PC-9 (cell line): ENCODE results near the gene PHYKPL. TPM values are rescaled to one million over a fixed set of nuclear protein-coding genes. Genes with fewer than 3 reads are reported as not detected.

Experiments
- BruUV-seq: library from RNA; stranded (reverse); fragments of 400-500 nt; replicated peaks from 2 replicates; lab custom pipeline; 2021; lab: Mats Ljungman, UMichigan
- CTCF ChIA-PET: fragments of 300-600 bp; sonication (Branson Sonifier 250); formaldehyde crosslinking; loops from one replicate; lab custom pipeline; 2022; ENCODE audit warnings: antibody characterized with exemption; lab: Charles Lee
- POLR2A ChIA-PET: fragments of 300-600 bp; sonication (Branson Sonifier 250); formaldehyde crosslinking; loops from one replicate; lab custom pipeline; 2022; ENCODE audit warnings: antibody characterized with exemption; ENCODE audit not compliant: unreplicated experiment; lab: Charles Lee
- DNase-seq, 2 experiments: peaks; one replicate each; pipeline versions ENCODE4 v3.0.0 to v3.0.0-alpha.2; 2015 to 2022; ENCODE audit warnings: mixed read lengths in 1 of 2
- H2AFZ ChIP-seq: fragments of 200-600 bp; sonication (generic); 2 replicates; pipeline ENCODE4 v1.8.1; 2017; ENCODE audit warnings: antibody characterized with exemption
- H3F3A ChIP-seq: fragments of 200-600 bp; sonication (generic); 2 replicates; pipeline ENCODE4 v1.8.1; 2017; ENCODE audit warnings: antibody characterized with exemption, mild to moderate bottlenecking, low read depth; ENCODE audit not compliant: insufficient read depth
- H3K27ac ChIP-seq: fragments of 200-600 bp; sonication (generic); 2 replicates; pipeline ENCODE4 v1.6.1; 2016; ENCODE audit warnings: mixed run types
- H3K27me3 ChIP-seq: fragments of 200-600 bp; sonication (generic); 2 replicates; pipeline ENCODE4 v1.6.1; 2016; ENCODE audit warnings: low read depth, mixed run types; ENCODE audit not compliant: insufficient read depth
- H3K36me3 ChIP-seq: fragments of 200-600 bp; sonication (generic); 2 replicates; pipeline ENCODE4 v1.6.1; 2016; ENCODE audit warnings: low read depth, mixed run types
- H3K4me1 ChIP-seq: fragments of 200-600 bp; sonication (generic); replicated peaks from 2 replicates; pipeline ENCODE4 v1.6.1; 2016; ENCODE audit warnings: mixed run types; ENCODE audit not compliant: insufficient read depth
- H3K4me2 ChIP-seq: fragments of 200-600 bp; sonication (generic); 2 replicates; pipeline ENCODE4 v1.6.1; 2017; ENCODE audit warnings: mixed run types
- H3K4me3 ChIP-seq: fragments of 200-600 bp; sonication (generic); 2 replicates; pipeline ENCODE4 v1.6.1; 2016; ENCODE audit warnings: mixed run types
- H3K79me2 ChIP-seq: fragments of 200-600 bp; sonication (generic); 2 replicates; pipeline ENCODE4 v1.6.1; 2017; ENCODE audit warnings: low read depth, mixed run types
- H3K9me2 ChIP-seq: fragments of 200-600 bp; sonication (generic); 2 replicates; pipeline ENCODE4 v1.8.1; 2017; ENCODE audit warnings: mild to moderate bottlenecking; ENCODE audit not compliant: insufficient read depth
- H3K9me3 ChIP-seq: fragments of 200-600 bp; sonication (generic); 2 replicates; pipeline ENCODE4 v1.8.1; 2016; ENCODE audit warnings: low read depth; ENCODE audit not compliant: insufficient read depth
- H4K20me1 ChIP-seq: fragments of 200-600 bp; sonication (generic); 2 replicates; pipeline ENCODE4 v1.8.1; 2017; ENCODE audit not compliant: insufficient read depth
- EZH2 ChIP-seq: fragments of 200-600 bp; sonication (generic); IDR thresholded peaks from 2 replicates; pipeline ENCODE4 v1.8.0; 2017; ENCODE audit warnings: antibody characterized with exemption, low read depth
- intact Hi-C: fragments of 100-400 bp; cut with micrococcal nuclease; formaldehyde crosslinking; loops from one replicate; pipeline ENCODE4 v1.10.0; 2022; ENCODE audit not compliant: unreplicated experiment
- total RNA-seq: library from RNA; stranded (reverse); gene quantifications from 2 replicates; pipeline ENCODE4 v1.2.3, GENCODE V29; 2021
- TF ChIP-seq, protein P1 (sequence below): fragments of 200-600 bp; sonication (generic); conservative IDR thresholded peaks from 2 replicates; pipeline ENCODE4 v1.6.1; 2017; ENCODE audit warnings: mixed run types, antibody characterized with exemption, mild to moderate bottlenecking, moderate library complexity

The PHYKPL gene
- total RNA-seq, 1 experiment from 2014 or later = 73.7 TPM

DNA sequence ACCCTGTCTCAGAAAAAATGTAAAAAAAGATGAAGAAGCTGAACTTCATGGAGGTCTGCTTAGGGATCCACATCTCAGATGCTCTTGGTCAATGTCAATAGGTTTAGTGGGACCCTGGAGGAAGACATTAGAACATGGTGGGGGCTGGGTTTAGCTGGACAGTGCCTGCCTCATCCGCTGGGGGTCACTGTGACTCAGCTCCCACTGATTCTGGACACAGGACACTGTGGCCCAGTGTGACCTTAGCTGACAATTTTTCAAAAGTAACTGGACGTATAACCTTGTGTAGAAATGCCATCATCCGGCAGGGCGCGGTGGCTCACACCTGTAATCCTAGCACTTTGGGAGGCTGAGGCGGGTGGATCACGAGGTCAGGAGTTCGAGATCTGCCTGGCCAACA, 35.6 kb downstream of the PHYKPL start:
- BruUV-seq = no TSS peak
- H3K4me1 ChIP-seq = peaks cover 10% of the 10 kb centered on the region
- peaks cover 17% of the 10 kb centered on the region for H3K27me3 ChIP-seq
- TF ChIP-seq, protein P1, sequence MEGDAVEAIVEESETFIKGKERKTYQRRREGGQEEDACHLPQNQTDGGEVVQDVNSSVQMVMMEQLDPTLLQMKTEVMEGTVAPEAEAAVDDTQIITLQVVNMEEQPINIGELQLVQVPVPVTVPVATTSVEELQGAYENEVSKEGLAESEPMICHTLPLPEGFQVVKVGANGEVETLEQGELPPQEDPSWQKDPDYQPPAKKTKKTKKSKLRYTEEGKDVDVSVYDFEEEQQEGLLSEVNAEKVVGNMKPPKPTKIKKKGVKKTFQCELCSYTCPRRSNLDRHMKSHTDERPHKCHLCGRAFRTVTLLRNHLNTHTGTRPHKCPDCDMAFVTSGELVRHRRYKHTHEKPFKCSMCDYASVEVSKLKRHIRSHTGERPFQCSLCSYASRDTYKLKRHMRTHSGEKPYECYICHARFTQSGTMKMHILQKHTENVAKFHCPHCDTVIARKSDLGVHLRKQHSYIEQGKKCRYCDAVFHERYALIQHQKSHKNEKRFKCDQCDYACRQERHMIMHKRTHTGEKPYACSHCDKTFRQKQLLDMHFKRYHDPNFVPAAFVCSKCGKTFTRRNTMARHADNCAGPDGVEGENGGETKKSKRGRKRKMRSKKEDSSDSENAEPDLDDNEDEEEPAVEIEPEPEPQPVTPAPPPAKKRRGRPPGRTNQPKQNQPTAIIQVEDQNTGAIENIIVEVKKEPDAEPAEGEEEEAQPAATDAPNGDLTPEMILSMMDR = peak; percentile 55; the same call in 1 of the 2 replicates
- TF ChIP-seq EZH2 = no peak
- no peaks in the 10 kb centered on the region for H3K36me3 ChIP-seq
- peaks cover 12% of the 10 kb centered on the region; the same call in 1 of the 2 replicates for H3F3A ChIP-seq
- no peaks in the 10 kb centered on the region for H3K9me2 ChIP-seq
- no peak overlapping the region for H3K4me2 ChIP-seq
- no peak overlapping the region for H2AFZ ChIP-seq
- ChIA-PET CTCF (no interaction called here), POLR2A (no interaction called here)
- DNase-seq = no peak
- no peaks in the 10 kb centered on the region for H3K9me3 ChIP-seq
- H3K27ac ChIP-seq = no peak overlapping the region
- H3K79me2 ChIP-seq = no peaks in the 10 kb centered on the region
- no peak overlapping the region for H3K4me3 ChIP-seq
- intact Hi-C loops = no loop called here
- no peaks in the 10 kb centered on the region for H4K20me1 ChIP-seq

DNA sequence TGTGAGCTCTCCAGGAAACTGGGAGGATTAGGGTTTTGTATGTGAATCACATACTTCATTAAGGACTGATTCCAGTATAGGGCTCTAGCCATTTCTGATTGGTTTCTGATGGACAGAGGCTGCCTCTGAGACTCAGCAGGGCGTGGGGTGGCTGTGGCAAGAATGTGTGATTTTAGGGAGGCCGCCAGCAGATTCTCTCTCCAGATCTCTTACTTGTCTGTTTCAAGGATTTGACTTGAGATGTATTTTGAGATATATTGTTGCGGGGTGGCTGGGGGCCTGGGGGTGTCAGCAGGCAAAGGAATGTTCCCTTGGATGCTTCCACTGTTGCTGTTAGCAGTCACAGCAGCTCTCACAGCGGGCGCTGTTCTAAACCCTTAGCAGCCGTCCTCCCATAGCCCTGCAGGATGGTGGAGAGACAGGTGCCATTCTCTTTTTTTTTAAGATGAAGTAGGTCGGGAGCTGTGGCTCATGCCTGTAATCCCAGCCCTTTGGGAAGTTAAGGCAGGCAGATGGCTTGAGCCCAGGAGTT, 36.3 kb downstream of the PHYKPL start:
- TF ChIP-seq, protein P1 = no peak
- no peak for TF ChIP-seq EZH2
- no peaks in the 10 kb centered on the region for H3K9me2 ChIP-seq
- no peak overlapping the region for H3K4me3 ChIP-seq
- CTCF ChIA-PET = no interaction called here
- H2AFZ ChIP-seq = no peak overlapping the region
- no peak overlapping the region for H3K4me2 ChIP-seq
- no peaks in the 10 kb centered on the region for H3K79me2 ChIP-seq
- POLR2A ChIA-PET = no interaction called here
- H3F3A ChIP-seq = peaks cover 9% of the 10 kb centered on the region; the same call in 1 of the 2 replicates
- intact Hi-C loops = no loop called here
- peaks cover 17% of the 10 kb centered on the region for H3K27me3 ChIP-seq
- no TSS peak for BruUV-seq
- DNase-seq = no peak
- no peak overlapping the region for H3K27ac ChIP-seq
- no peaks in the 10 kb centered on the region for H3K9me3 ChIP-seq
- H3K36me3 ChIP-seq = no peaks in the 10 kb centered on the region
- H3K4me1 ChIP-seq = peaks cover 6% of the 10 kb centered on the region; the same call in 1 of the 2 replicates
- no peaks in the 10 kb centered on the region for H4K20me1 ChIP-seq

DNA sequence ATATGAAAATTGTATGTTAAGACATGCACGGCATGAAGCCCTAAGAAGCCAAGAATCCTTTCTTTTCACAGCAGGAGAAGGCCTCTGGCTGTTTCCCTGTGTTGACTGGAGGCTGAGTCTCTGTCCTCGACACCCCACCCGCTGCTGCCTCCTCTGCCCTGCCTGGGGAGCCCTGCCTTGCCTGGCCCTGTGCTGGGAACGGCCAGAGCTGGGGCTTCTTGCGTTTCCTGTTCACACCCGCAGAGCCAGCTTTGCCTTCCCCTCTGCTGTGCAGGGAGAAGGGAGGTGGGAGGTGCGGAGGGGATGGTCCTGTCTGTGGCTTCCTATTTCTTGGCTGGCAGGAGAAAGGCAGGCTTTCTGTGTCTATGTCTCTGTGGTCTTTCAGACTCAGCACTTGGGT, 38.6 kb downstream of the PHYKPL start:
- H2AFZ ChIP-seq = no peak overlapping the region
- H3K79me2 ChIP-seq = no peaks in the 10 kb centered on the region
- H4K20me1 ChIP-seq = no peaks in the 10 kb centered on the region
- DNase-seq = no peak
- peaks cover 8% of the 10 kb centered on the region; the same call in 1 of the 2 replicates for H3F3A ChIP-seq
- H3K27ac ChIP-seq = no peak overlapping the region
- no peak overlapping the region for H3K4me3 ChIP-seq
- no peaks in the 10 kb centered on the region for H3K9me2 ChIP-seq
- BruUV-seq = no TSS peak
- no peaks in the 10 kb centered on the region for H3K9me3 ChIP-seq
- peaks cover 6% of the 10 kb centered on the region; the same call in 1 of the 2 replicates for H3K4me1 ChIP-seq
- TF ChIP-seq, protein P1 = no peak
- no peak for TF ChIP-seq EZH2
- POLR2A ChIA-PET = no interaction called here
- H3K4me2 ChIP-seq = no peak overlapping the region
- H3K36me3 ChIP-seq = no peaks in the 10 kb centered on the region
- CTCF ChIA-PET = no interaction called here
- H3K27me3 ChIP-seq = peaks cover 17% of the 10 kb centered on the region
- intact Hi-C loops = no loop called here
